ENCODE data around the gene TMEM260.

TMEM260 gene

GRCh38 chr14:56552615-56553014, 27.0 kb upstream of the TMEM260 start:
- ChIA-PET POLR2A (no interaction called here), CTCF (interaction anchor here (1.0 to 1.4 kb wide), 2 partner anchors 25 to 764 kb away, joined by 3 to 4 read pairs; no protein-coding TSS in a partner anchor)
- TF ChIP-seq, protein P1, sequence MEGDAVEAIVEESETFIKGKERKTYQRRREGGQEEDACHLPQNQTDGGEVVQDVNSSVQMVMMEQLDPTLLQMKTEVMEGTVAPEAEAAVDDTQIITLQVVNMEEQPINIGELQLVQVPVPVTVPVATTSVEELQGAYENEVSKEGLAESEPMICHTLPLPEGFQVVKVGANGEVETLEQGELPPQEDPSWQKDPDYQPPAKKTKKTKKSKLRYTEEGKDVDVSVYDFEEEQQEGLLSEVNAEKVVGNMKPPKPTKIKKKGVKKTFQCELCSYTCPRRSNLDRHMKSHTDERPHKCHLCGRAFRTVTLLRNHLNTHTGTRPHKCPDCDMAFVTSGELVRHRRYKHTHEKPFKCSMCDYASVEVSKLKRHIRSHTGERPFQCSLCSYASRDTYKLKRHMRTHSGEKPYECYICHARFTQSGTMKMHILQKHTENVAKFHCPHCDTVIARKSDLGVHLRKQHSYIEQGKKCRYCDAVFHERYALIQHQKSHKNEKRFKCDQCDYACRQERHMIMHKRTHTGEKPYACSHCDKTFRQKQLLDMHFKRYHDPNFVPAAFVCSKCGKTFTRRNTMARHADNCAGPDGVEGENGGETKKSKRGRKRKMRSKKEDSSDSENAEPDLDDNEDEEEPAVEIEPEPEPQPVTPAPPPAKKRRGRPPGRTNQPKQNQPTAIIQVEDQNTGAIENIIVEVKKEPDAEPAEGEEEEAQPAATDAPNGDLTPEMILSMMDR (IDR thresholded peaks at IDR 0.05; ENCODE audit: control extremely low read depth, extremely low read depth, low read depth, missing control alignments), result no peak
- no peak for DNase-seq (ENCODE audit: extremely low spot score)

- ChIA-PET POLR2A (no interaction called here), CTCF (no interaction called here)
- TF ChIP-seq, protein P1 (IDR thresholded peaks at IDR 0.05; ENCODE audit: control extremely low read depth, extremely low read depth, low read depth, missing control alignments), result no peak
- no peak for DNase-seq (ENCODE audit: extremely low spot score)
Measured at GRCh38 chr14:56554301-56554700, 25.3 kb upstream of the TMEM260 start.

DNA sequence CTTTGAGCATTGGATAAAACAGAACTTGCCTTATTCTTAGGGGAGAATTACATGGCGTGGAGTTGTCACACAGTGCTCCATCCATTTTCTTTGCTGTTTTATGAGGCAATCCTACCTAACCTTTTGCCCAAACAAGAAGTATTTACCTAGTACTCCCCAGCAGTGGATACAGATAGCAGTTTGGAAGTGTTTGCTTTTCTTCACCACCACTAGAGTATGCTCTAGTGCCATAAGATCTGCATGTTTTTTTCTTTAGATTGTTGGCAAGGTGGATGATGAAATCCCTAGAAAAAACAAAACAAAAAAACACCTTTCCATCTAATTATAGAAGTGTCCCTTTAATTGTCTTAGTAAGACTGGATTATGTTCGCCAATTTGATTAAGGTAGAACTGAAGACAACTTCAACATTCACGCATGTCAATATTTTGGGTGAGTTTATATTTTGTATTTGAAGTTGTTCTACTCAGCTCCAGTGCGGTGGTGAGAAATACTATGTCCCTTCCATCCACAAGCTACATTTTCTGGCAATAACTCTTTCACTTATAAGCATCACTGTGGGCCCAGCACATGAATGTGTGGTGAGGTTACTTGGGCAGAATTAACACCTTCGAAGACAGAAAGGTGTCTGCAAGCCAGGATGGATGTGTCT, 23.6 kb upstream of the TMEM260 start:
- TF ChIP-seq, protein P1 (IDR thresholded peaks at IDR 0.05; ENCODE audit: control extremely low read depth, extremely low read depth, low read depth, missing control alignments), result peak; percentile 40
- ChIA-PET CTCF (no interaction called here), POLR2A (no interaction called here)
- DNase-seq (ENCODE audit: extremely low spot score), result peak; percentile 12

- ChIA-PET POLR2A (no interaction called here), CTCF (interaction anchor here (1.6 to 1.7 kb wide), 2 partner anchors 11 to 758 kb away, joined by 4 read pairs; no protein-coding TSS in a partner anchor)
- TF ChIP-seq, protein P1 (IDR thresholded peaks at IDR 0.05; ENCODE audit: control extremely low read depth, extremely low read depth, low read depth, missing control alignments), result no peak
- DNase-seq (ENCODE audit: extremely low spot score), result no peak
Measured at GRCh38 chr14:56559182-56559581, 20.4 kb upstream of the TMEM260 start.

- ChIA-PET CTCF (interaction anchor here (1.3 to 1.7 kb wide), 2 partner anchors 9 to 18 kb away, joined by 3 read pairs; partner anchors contain the start of gene TMEM260), POLR2A (no interaction called here)
- DNase-seq (ENCODE audit: extremely low spot score), result no peak
- TF ChIP-seq, protein P1 (IDR thresholded peaks at IDR 0.05; ENCODE audit: control extremely low read depth, extremely low read depth, low read depth, missing control alignments), result no peak
Measured at GRCh38 chr14:56561606-56562005, 18.0 kb upstream of the TMEM260 start.

DNA sequence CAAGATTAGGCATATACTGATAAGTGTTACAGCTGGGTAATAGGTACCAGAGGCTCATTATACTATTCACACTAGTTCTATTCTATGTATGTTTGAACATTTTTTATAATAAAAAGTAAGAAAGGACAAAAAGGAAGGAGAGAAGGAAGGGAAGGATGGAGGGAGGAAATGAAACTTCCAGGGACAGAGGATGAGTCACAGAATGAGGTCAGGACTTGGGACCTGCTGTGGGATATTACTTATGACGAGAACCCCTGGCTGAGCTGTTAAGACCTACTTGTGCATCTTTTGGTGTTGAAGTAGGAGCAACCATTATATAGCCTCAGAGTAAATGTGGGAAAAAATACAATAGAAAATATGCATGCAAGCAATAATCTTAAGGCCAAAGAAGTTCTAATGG, 16.7 kb upstream of the TMEM260 start:
- no peak for DNase-seq (ENCODE audit: extremely low spot score)
- TF ChIP-seq, protein P1 (IDR thresholded peaks at IDR 0.05; ENCODE audit: control extremely low read depth, extremely low read depth, low read depth, missing control alignments), result no peak
- CTCF ChIA-PET, result no interaction called here
- POLR2A ChIA-PET, result no interaction called here
